DOHH2 (cell line): Measurements from ENCODE around the gene C8G.

Experiments
- CTCF ChIP-seq: fragments of 200-600 bp; sonication (generic); IDR thresholded peaks from one replicate; pipeline ENCODE4 v1.5.1; 2014; ENCODE audit warnings: antibody characterized with exemption, mild to moderate bottlenecking, low read depth, low read length; ENCODE audit not compliant: poor library complexity, severe bottlenecking
- EZH2phosphoT487 ChIP-seq: fragments of 200-600 bp; sonication (generic); IDR thresholded peaks from 2 replicates; pipeline ENCODE4 v1.6.1; 2017; ENCODE audit warnings: borderline replicate concordance, mild to moderate bottlenecking, antibody characterized with exemption, low read length, moderate library complexity, mixed read lengths

- TF ChIP-seq CTCF: no peak
- no peak for TF ChIP-seq EZH2phosphoT487
Measured at GRCh38 chr9:136984464-136985026, 39.5 kb downstream of the C8G start.
